ENCODE results near the gene SLC35B4.

SLC35B4 gene

DNA sequence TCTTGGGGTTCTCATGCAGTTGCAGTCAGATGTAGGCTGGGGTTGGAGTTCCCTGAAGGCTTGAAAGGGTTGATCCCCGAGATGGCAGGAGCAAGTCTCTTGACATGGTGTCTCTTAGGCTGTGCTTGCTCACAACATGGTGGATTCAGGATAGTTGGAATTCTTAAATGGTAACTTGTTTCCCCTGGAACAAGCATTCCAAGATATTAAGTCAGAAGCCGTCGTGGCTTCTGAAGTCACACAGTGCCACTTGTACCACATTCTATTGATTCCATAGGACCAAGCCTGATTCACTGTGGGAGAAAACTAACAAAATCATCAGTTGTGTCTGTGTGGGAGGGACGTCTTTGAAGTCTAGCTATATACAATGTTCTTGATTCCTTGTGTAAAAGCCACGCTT, 3.5 kb upstream of the SLC35B4 start:
- no peak overlapping the region for H3K4me3 Mint-ChIP-seq
- intact Hi-C loops (cut with micrococcal nuclease) = no loop called here
- H3K27me3 Mint-ChIP-seq = peaks cover 19% of the 10 kb centered on the region
- no peak overlapping the region for H3K27ac Mint-ChIP-seq
- H3K4me1 Mint-ChIP-seq (ENCODE audit: low read depth) = peaks cover 12% of the 10 kb centered on the region
- H3K9me3 Mint-ChIP-seq = no peaks in the 10 kb centered on the region
- H3K36me3 Mint-ChIP-seq (ENCODE audit: low read depth) = no peaks in the 10 kb centered on the region

- peaks cover 12% of the 10 kb centered on the region for H3K4me1 Mint-ChIP-seq (ENCODE audit: low read depth)
- H3K36me3 Mint-ChIP-seq (ENCODE audit: low read depth) = no peaks in the 10 kb centered on the region
- intact Hi-C loops (cut with micrococcal nuclease) = loop anchor here (2.0 to 5.0 kb wide), 2 partner anchors 192 to 1236 kb away; partner anchors contain the start of genes CHCHD3 and LRGUK
- peaks cover 14% of the 10 kb centered on the region for H3K27me3 Mint-ChIP-seq
- no peak overlapping the region for H3K27ac Mint-ChIP-seq
- H3K9me3 Mint-ChIP-seq = no peaks in the 10 kb centered on the region
- no peak overlapping the region for H3K4me3 Mint-ChIP-seq
These were observed 1.7 kb upstream of the SLC35B4 start for GRCh38 chr7:134318443-134318842.

DNA sequence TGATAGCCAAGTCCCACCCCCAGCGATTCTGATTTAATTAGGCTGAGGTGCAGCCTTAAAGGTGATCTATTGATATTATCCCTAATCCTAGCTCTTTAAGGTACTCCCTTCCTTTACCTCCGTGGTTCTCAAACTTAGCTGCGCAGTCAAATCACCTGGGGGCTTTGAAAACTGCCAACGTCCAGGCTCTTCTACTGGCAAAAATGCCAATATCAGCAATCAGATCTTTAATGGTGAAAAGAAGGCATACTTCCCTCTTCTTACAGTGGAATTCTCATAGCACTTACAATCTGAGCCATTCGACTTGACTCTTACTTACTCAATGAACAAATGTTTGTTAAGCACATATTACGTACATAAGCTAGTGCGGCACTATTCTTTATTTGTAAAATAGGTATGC, 704 bp upstream of the SLC35B4 start:
- Mint-ChIP-seq H3K27me3 (peaks cover 8% of the 10 kb centered on the region), H3K9me3 (no peaks in the 10 kb centered on the region), H3K4me3 (peak overlapping the region; percentile 93), H3K4me1 (ENCODE audit: low read depth) (peaks cover 12% of the 10 kb centered on the region), H3K27ac (peak overlapping the region; percentile 87), H3K36me3 (ENCODE audit: low read depth) (no peaks in the 10 kb centered on the region)
- intact Hi-C loops (cut with micrococcal nuclease) = loop anchor here (5.0 kb wide), 1 partner anchor 1235 kb away; the partner anchor contains the start of gene CHCHD3

GRCh38 chr7:134315679-134316538, 821 bp downstream of the SLC35B4 start:
- H3K36me3 Mint-ChIP-seq (ENCODE audit: low read depth) = no peaks in the 10 kb centered on the region
- no peaks in the 10 kb centered on the region for H3K9me3 Mint-ChIP-seq
- peak overlapping the region; percentile 87 for H3K27ac Mint-ChIP-seq
- H3K4me3 Mint-ChIP-seq = peak overlapping the region; percentile 93
- intact Hi-C loops (cut with micrococcal nuclease) = loop anchor here (5.0 kb wide), 1 partner anchor 1234 kb away; the partner anchor contains the start of gene CHCHD3
- H3K4me1 Mint-ChIP-seq (ENCODE audit: low read depth) = peaks cover 12% of the 10 kb centered on the region
- H3K27me3 Mint-ChIP-seq = peaks cover 3% of the 10 kb centered on the region

DNA sequence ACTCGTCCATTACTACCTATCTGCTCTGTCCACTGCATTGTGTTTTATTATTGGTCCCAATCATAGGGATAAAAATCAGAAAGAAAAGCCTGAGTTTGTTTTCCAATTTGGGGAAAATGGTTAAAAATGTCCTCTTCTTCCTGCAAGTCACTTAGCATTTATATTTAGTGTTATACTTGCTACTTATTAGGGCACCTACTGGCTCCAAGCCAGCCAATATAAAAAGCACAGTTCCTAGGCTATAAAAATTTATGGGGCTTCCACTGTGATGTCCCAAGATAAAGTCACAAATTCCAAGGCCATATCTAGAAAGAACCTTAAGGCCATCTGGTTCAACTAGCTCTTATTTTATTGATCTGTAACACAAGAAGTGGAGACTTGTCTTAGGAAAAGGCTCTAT, 3.2 kb downstream of the SLC35B4 start:
- Mint-ChIP-seq H3K4me1 (ENCODE audit: low read depth) (peaks cover 32% of the 10 kb centered on the region), H3K36me3 (ENCODE audit: low read depth) (no peaks in the 10 kb centered on the region), H3K4me3 (no peak overlapping the region), H3K27me3 (no peaks in the 10 kb centered on the region), H3K9me3 (no peaks in the 10 kb centered on the region), H3K27ac (no peak overlapping the region)
- intact Hi-C loops (cut with micrococcal nuclease) = no loop called here

DNA sequence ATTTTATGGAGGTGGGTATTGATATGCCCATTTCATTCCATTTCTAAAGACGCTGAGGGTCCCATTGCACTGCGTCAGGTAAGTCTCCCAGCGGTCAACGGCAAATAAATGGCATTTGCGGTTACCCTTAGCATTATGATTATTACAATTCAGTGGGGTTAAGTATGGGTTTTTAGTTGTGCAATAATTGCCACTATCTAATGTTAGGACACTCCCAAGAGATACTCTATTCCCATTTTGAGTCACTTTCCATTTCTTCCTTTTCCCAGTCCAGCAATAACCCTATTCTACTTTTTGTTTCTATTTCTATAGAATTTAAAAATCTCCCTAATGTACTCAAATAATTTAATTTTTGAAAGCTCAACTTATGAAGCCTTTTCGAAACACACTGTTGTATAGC, 4.0 kb downstream of the SLC35B4 start:
- peaks cover 32% of the 10 kb centered on the region for H3K4me1 Mint-ChIP-seq (ENCODE audit: low read depth)
- no peak overlapping the region for H3K4me3 Mint-ChIP-seq
- no peaks in the 10 kb centered on the region for H3K9me3 Mint-ChIP-seq
- H3K36me3 Mint-ChIP-seq (ENCODE audit: low read depth) = no peaks in the 10 kb centered on the region
- no peak overlapping the region for H3K27ac Mint-ChIP-seq
- intact Hi-C loops (cut with micrococcal nuclease) = no loop called here
- no peaks in the 10 kb centered on the region for H3K27me3 Mint-ChIP-seq

DNA sequence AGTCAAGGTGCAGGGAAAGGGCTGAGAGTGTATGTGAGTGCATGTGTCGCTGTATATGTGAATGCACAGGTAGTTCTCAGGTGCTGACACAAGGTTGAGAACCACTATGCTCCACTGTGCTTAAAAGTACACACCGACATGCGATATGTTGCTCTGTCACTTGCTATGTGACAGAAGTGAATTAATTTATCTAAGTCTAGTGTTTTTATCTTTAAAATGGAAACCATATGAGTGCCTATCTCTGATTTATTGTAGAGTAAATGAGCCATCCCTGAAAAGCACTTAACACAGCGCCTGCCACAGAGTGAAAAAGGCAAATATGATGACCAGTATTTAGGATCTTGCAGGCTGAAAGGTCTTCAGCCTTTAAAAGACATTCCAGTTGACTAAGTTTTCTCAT, 4.9 kb downstream of the SLC35B4 start:
- Mint-ChIP-seq H3K9me3 (no peaks in the 10 kb centered on the region), H3K4me1 (ENCODE audit: low read depth) (peaks cover 26% of the 10 kb centered on the region), H3K4me3 (no peak overlapping the region), H3K36me3 (ENCODE audit: low read depth) (no peaks in the 10 kb centered on the region), H3K27me3 (no peaks in the 10 kb centered on the region), H3K27ac (no peak overlapping the region)
- intact Hi-C loops (cut with micrococcal nuclease) = no loop called here

DNA sequence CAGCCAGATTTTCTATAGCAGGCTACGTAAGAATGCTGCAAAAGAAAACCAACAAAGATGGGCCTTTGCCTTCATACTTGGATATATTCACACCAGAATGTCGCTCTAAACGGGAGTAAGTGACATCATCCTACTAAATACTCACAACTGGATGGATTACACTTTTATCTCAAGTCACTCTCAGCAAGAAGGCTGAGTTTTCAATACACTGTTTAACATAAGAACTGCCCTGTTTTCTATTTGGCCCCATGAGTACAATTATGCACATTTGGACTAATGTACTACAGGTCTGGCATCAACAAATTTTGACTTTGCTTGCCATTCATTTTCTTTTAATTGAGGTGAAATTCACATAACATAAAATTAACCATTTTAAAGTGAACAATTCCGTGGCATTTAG, 8.2 kb downstream of the SLC35B4 start:
- Mint-ChIP-seq H3K27ac (no peak overlapping the region), H3K27me3 (no peaks in the 10 kb centered on the region), H3K4me3 (no peak overlapping the region), H3K36me3 (ENCODE audit: low read depth) (peaks cover 30% of the 10 kb centered on the region), H3K9me3 (no peaks in the 10 kb centered on the region), H3K4me1 (ENCODE audit: low read depth) (peaks cover 20% of the 10 kb centered on the region)
- intact Hi-C loops (cut with micrococcal nuclease) = no loop called here

DNA sequence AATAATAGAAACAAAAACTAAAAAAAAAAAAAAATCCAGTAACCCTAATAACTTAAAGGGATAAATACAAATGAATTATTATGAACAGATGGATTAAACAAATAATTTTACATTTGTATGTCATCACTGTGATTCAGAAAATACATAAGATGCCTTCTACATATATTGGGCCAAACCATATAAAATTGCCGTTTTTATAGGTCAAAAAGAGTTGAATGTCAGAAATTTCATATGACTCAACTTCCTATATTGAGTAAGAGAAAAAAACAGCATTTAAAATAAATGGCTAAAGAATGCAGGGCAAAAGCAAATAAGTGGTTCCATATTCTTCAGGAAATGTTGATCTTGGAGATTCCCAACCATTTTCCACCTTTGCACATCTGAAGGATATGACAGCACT, 9.4 kb downstream of the SLC35B4 start:
- intact Hi-C loops (cut with micrococcal nuclease) = no loop called here
- Mint-ChIP-seq H3K27ac (no peak overlapping the region), H3K4me1 (ENCODE audit: low read depth) (peaks cover 20% of the 10 kb centered on the region), H3K27me3 (no peaks in the 10 kb centered on the region), H3K4me3 (no peak overlapping the region), H3K36me3 (ENCODE audit: low read depth) (peaks cover 41% of the 10 kb centered on the region), H3K9me3 (no peaks in the 10 kb centered on the region)

- H3K4me3 Mint-ChIP-seq = no peak overlapping the region
- H3K9me3 Mint-ChIP-seq = no peaks in the 10 kb centered on the region
- H3K4me1 Mint-ChIP-seq (ENCODE audit: low read depth) = no peaks in the 10 kb centered on the region
- no peak overlapping the region for H3K27ac Mint-ChIP-seq
- no peaks in the 10 kb centered on the region for H3K27me3 Mint-ChIP-seq
- peaks cover 77% of the 10 kb centered on the region for H3K36me3 Mint-ChIP-seq (ENCODE audit: low read depth)
- intact Hi-C loops (cut with micrococcal nuclease) = no loop called here
These were observed 14.6 kb downstream of the SLC35B4 start for GRCh38 chr7:134302120-134302519.

DNA sequence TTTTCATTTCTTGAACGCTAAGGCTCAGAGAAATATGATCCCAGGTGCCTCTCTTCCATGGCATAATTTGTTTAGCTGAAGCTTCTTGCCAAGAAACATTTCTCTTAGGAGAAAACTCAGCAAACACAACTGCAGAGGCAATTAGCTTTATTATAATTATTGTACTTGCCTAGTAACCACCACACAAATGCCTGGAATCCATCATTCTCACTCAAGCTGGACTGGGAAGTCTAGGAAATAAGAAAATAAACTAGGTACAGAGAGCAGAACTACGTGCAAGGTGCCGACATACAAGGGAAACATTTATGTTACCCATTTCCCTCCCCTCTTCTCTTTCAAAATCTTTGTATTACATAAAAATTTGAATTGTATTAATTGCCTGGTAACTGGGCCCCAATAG, 15.1 kb downstream of the SLC35B4 start:
- intact Hi-C loops (cut with micrococcal nuclease) = no loop called here
- Mint-ChIP-seq H3K36me3 (ENCODE audit: low read depth) (peaks cover 81% of the 10 kb centered on the region), H3K9me3 (no peaks in the 10 kb centered on the region), H3K27ac (no peak overlapping the region), H3K27me3 (no peaks in the 10 kb centered on the region), H3K4me3 (no peak overlapping the region), H3K4me1 (ENCODE audit: low read depth) (no peaks in the 10 kb centered on the region)

DNA sequence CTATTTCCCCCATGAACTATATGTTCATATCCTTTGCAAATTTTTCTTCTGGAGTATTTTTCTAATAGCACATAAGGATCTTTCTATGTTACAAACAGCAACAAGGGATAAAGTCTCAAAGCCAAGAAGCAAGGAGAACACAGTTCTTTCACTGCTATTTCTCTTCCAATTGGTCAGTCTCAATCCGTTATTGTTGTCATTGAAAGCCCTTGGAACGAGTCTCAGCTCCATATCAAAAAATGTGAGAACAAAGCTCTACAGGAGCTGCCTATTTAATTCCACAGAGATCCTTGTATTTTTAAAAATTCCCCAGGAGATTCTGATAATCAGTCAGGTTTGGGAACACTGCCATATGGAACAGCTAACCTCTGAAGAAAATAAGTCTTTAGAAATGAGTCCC, 15.7 kb downstream of the SLC35B4 start:
- peaks cover 3% of the 10 kb centered on the region for H3K4me1 Mint-ChIP-seq (ENCODE audit: low read depth)
- H3K27ac Mint-ChIP-seq = no peak overlapping the region
- H3K9me3 Mint-ChIP-seq = peaks cover 5% of the 10 kb centered on the region
- no peaks in the 10 kb centered on the region for H3K27me3 Mint-ChIP-seq
- intact Hi-C loops (cut with micrococcal nuclease) = no loop called here
- H3K4me3 Mint-ChIP-seq = no peak overlapping the region
- H3K36me3 Mint-ChIP-seq (ENCODE audit: low read depth) = peaks cover 80% of the 10 kb centered on the region

GRCh38 chr7:134298902-134299683, 17.6 kb downstream of the SLC35B4 start:
- Mint-ChIP-seq H3K4me1 (ENCODE audit: low read depth) (peaks cover 14% of the 10 kb centered on the region), H3K27ac (no peak overlapping the region), H3K36me3 (ENCODE audit: low read depth) (peaks cover 81% of the 10 kb centered on the region), H3K4me3 (no peak overlapping the region), H3K27me3 (no peaks in the 10 kb centered on the region), H3K9me3 (peaks cover 8% of the 10 kb centered on the region)
- intact Hi-C loops (cut with micrococcal nuclease) = no loop called here

- no peaks in the 10 kb centered on the region for H3K27me3 Mint-ChIP-seq
- intact Hi-C loops (cut with micrococcal nuclease) = no loop called here
- H3K9me3 Mint-ChIP-seq = peaks cover 8% of the 10 kb centered on the region
- H3K4me3 Mint-ChIP-seq = no peak overlapping the region
- H3K4me1 Mint-ChIP-seq (ENCODE audit: low read depth) = peaks cover 26% of the 10 kb centered on the region
- no peak overlapping the region for H3K27ac Mint-ChIP-seq
- H3K36me3 Mint-ChIP-seq (ENCODE audit: low read depth) = peaks cover 69% of the 10 kb centered on the region
These were observed 19.2 kb downstream of the SLC35B4 start for GRCh38 chr7:134297489-134297888.
